ENCODE measurements around the gene ATRNL1. TPM values are rescaled to one million over a fixed set of nuclear protein-coding genes. Genes with fewer than 3 reads are reported as not detected.
"Not testable (repeated sequence)": the region's sequence is repeated elsewhere in the genome, so short reads cannot be mapped to it uniquely, and the experiment has no call there.

Gene ATRNL1
- total RNA-seq, 2 donors from 2014 or later: 0.37 to 2.9 TPM

DNA sequence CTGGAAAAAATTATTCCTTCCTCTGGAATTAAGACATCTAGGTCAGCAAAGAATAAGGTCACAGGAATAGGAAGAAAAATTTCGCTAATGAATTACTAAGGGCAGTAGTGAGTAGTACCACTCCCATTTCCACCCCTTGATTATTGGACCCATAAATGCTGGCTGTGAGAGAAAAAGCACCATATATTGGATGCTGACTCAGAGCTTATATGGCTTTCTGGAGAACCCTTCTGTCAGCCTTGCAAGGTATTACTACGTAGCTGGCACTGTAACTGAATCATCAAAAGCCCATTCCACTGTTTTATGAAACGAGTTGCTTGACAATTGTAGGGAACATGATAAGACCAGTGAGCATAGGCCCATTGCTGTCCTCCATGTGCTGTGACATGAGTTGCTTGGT lies 179.3 kb downstream of the ATRNL1 start:
- no peak for DNase-seq
- H3K4me3 ChIP-seq: no peak overlapping the region
- H3K9me3 ChIP-seq: no peaks in the 10 kb centered on the region
- intact Hi-C loops (cut with DNase I): no loop called here
- H3K9ac ChIP-seq (ENCODE audit: low read depth in 2 of 2, low read length in 2 of 2): no peak overlapping the region
- H3K36me3 ChIP-seq: no peaks in the 10 kb centered on the region
- no peak overlapping the region for H3K27ac ChIP-seq
- TF ChIP-seq CTCF (IDR thresholded peaks at IDR 0.05): no peak
- no peaks in the 10 kb centered on the region for H3K4me1 ChIP-seq
- no peaks in the 10 kb centered on the region for H3K27me3 ChIP-seq

DNA sequence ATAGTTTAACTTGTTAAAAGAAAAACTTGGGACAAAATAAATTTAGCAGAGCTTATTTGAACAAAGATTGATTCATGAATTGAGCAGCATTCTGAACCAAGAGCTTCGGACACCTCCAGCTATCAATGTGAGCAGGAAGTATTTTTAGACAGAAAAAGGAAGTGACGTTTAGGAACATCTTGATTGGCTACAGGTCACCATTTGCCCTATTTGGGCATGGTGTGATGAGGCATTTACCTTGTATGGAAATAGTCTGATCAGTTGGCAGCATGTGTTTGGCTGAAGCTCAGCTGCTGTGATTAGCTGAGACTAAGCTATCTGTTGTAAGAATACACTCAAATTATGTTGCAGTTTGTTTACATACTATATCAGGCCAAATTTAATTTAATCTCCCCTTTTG lies 185.1 kb downstream of the ATRNL1 start:
- Histone ChIP-seq H3K4me1 (no peaks in the 10 kb centered on the region), H3K9ac (ENCODE audit: low read depth in 2 of 2, low read length in 2 of 2) (no peak overlapping the region), H3K27ac (no peak overlapping the region), H3K36me3 (no peaks in the 10 kb centered on the region), H3K27me3 (no peaks in the 10 kb centered on the region), H3K4me3 (no peak overlapping the region), H3K9me3 (no peaks in the 10 kb centered on the region)
- no peak for DNase-seq
- intact Hi-C loops (cut with DNase I): no loop called here
- no peak for TF ChIP-seq CTCF (IDR thresholded peaks at IDR 0.05)

GRCh38 chr10:115295213-115295805 lies 202.1 kb downstream of the ATRNL1 start:
- Histone ChIP-seq H3K9ac (ENCODE audit: low read depth in 2 of 2, low read length in 2 of 2) (no peak overlapping the region), H3K27ac (no peak overlapping the region), H3K27me3 (no peaks in the 10 kb centered on the region), H3K9me3 (no peaks in the 10 kb centered on the region), H3K4me1 (no peaks in the 10 kb centered on the region), H3K36me3 (no peaks in the 10 kb centered on the region), H3K4me3 (no peak overlapping the region)
- intact Hi-C loops (cut with DNase I): no loop called here
- no peak for DNase-seq
- no peak for TF ChIP-seq CTCF (IDR thresholded peaks at IDR 0.05)

GRCh38 chr10:115300080-115300479 lies 206.9 kb downstream of the ATRNL1 start:
- H3K4me3 ChIP-seq: no peak overlapping the region
- H3K27me3 ChIP-seq: no peaks in the 10 kb centered on the region
- DNase-seq: no peak
- no peak for TF ChIP-seq CTCF (IDR thresholded peaks at IDR 0.05)
- no peak overlapping the region for H3K27ac ChIP-seq
- no peaks in the 10 kb centered on the region for H3K9me3 ChIP-seq
- intact Hi-C loops (cut with DNase I): no loop called here
- no peak overlapping the region for H3K9ac ChIP-seq (ENCODE audit: low read depth in 2 of 2, low read length in 2 of 2)
- H3K36me3 ChIP-seq: no peaks in the 10 kb centered on the region
- H3K4me1 ChIP-seq: no peaks in the 10 kb centered on the region

GRCh38 chr10:115319669-115320068 lies 226.5 kb downstream of the ATRNL1 start:
- H3K9me3 ChIP-seq; intact Hi-C loops (cut with DNase I); H3K27me3 ChIP-seq; H3K4me3 ChIP-seq; H3K9ac ChIP-seq (ENCODE audit: low read depth in 2 of 2, low read length in 2 of 2); DNase-seq; H3K4me1 ChIP-seq; H3K27ac ChIP-seq; H3K36me3 ChIP-seq: not testable (repeated sequence)

DNA sequence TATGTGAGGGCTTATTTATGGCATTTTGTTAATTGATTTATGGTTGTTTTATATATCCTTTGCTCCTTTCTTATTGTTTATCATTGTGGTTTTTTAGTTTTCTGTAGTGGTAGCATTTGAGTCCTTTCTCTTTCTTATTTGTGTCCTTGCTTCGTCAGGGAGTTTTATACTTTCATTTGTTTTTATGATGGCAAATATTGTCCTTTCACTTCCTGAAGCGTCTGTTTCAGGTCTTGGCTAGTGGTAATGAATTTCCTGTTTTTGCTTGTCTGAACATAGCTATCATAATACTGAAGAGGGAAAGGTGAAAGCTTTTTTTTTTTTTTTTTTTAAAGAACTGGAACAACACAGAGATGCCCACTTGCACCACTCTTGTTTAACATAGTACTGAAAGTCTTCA lies 228.2 kb downstream of the ATRNL1 start:
- Histone ChIP-seq H3K27ac (no peak overlapping the region), H3K4me1 (no peaks in the 10 kb centered on the region), H3K36me3 (no peaks in the 10 kb centered on the region), H3K27me3 (no peaks in the 10 kb centered on the region), H3K4me3 (no peak overlapping the region), H3K9me3 (no peaks in the 10 kb centered on the region), H3K9ac (ENCODE audit: low read depth in 2 of 2, low read length in 2 of 2) (no peak overlapping the region)
- intact Hi-C loops (cut with DNase I): no loop called here
- TF ChIP-seq CTCF (IDR thresholded peaks at IDR 0.05): no peak
- DNase-seq: no peak

All from colonic mucosa (tissue), 4 donors.